Pons (tissue), 1 donor: ENCODE measurements around the gene STH.
"Not testable (repeated sequence)": the region's sequence is repeated elsewhere in the genome, so short reads cannot be mapped to it uniquely, and the experiment has no call there.

Experiments used
- DNase-seq: peaks from one replicate; pipeline ENCODE4 v3.0.0-alpha.2; 2016; ENCODE audit warnings: low spot score

STH gene

GRCh38 chr17:46007461-46007965 is 8.5 kb downstream of the STH start:
- no peak for DNase-seq

DNA sequence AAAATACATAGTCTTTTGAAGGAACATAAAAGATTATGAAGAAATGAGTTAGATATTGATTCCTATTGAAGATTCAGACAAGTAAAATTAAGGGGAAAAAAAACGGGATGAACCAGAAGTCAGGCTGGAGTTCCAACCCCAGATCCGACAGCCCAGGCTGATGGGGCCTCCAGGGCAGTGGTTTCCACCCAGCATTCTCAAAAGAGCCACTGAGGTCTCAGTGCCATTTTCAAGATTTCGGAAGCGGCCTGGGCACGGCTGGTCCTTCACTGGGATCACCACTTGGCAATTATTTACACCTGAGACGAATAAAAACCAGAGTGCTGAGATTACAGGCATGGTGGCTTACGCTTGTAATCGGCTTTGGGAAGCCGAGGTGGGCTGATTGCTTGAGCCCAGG is 9.5 kb downstream of the STH start:
- no peak for DNase-seq

- DNase-seq, result no peak
These were observed 10.9 kb downstream of the STH start for GRCh38 chr17:46009681-46010596.

GRCh38 chr17:46010597-46011186 is 11.6 kb downstream of the STH start:
- no peak for DNase-seq

- no peak for DNase-seq
These were observed 12.9 kb downstream of the STH start for GRCh38 chr17:46011711-46012505.

- DNase-seq, result no peak
These were observed 13.5 kb downstream of the STH start for GRCh38 chr17:46012506-46013079.

DNA sequence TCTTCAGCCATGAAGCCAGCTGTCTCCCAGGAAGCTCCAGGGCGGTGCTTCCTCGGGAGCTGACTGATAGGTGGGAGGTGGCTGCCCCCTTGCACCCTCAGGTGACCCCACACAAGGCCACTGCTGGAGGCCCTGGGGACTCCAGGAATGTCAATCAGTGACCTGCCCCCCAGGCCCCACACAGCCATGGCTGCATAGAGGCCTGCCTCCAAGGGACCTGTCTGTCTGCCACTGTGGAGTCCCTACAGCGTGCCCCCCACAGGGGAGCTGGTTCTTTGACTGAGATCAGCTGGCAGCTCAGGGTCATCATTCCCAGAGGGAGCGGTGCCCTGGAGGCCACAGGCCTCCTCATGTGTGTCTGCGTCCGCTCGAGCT is 14.1 kb downstream of the STH start:
- DNase-seq, result no peak

DNA sequence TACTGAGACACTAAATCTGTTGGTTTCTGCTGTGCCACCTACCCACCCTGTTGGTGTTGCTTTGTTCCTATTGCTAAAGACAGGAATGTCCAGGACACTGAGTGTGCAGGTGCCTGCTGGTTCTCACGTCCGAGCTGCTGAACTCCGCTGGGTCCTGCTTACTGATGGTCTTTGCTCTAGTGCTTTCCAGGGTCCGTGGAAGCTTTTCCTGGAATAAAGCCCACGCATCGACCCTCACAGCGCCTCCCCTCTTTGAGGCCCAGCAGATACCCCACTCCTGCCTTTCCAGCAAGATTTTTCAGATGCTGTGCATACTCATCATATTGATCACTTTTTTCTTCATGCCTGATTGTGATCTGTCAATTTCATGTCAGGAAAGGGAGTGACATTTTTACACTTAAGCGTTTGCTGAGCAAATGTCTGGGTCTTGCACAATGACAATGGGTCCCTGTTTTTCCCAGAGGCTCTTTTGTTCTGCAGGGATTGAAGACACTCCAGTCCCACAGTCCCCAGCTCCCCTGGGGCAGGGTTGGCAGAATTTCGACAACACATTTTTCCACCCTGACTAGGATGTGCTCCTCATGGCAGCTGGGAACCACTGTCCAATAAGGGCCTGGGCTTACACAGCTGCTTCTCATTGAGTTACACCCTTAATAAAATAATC is 14.6 kb downstream of the STH start:
- peak; percentile 84 for DNase-seq

GRCh38 chr17:46019408-46019925 is 20.4 kb downstream of the STH start:
- not testable (repeated sequence) for DNase-seq

DNA sequence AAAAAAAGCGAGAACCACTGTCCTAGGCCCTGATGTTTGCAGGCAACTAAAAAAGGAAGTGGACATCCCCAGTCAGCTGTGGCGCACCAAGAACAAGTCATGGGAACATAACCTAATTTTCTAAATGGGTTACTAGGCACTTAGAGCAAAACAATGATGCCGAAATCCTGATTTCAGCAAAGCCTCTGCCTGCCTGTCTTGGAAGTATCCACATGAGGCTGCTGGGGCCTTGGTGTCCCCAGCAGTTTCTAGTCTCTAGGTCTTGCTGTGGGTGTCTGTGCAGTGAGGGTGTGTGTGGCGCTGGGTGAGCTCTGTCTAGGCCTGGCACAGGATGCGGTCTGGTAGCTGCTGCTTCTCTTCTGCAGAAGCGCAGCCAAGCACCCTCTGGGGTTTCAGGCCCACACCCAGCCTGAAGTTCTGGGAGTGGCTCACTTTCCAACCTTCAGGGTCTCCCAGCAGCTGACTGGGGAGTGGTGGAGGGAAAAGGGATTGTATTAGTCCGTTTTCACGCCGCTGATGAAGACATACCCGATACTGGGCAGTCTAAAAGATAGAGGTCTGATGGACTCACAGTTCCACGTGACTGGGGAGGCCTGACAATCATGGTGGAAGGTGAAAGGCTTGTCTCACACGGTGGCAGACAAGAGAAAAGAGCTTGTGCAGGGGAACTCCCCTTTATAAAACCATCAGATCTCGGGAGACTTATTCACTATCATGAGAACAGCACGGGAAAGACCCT is 21.1 kb downstream of the STH start:
- DNase-seq, result peak; percentile 34

- no peak for DNase-seq
These were observed 21.9 kb downstream of the STH start for GRCh38 chr17:46020998-46021397.

DNA sequence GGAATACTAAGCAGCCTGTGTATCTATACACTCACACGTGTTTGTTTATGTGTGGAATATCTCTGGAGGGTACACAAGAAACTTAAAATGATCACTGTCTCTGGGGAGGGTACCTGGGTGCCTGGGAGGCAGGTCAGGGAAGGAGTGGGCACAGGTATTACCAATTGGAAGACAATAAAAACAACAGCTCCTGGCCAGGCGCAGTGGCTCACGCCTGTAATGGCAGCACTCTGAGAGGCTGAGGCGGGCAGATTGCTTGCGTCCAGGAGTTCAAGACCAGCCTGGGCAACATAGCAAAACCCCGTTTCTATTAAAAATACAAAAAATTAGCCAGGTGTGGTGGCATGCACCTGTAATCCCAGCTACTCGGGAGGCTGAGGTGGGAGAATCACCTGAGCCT is 24.3 kb downstream of the STH start:
- DNase-seq, result not testable (repeated sequence)

DNA sequence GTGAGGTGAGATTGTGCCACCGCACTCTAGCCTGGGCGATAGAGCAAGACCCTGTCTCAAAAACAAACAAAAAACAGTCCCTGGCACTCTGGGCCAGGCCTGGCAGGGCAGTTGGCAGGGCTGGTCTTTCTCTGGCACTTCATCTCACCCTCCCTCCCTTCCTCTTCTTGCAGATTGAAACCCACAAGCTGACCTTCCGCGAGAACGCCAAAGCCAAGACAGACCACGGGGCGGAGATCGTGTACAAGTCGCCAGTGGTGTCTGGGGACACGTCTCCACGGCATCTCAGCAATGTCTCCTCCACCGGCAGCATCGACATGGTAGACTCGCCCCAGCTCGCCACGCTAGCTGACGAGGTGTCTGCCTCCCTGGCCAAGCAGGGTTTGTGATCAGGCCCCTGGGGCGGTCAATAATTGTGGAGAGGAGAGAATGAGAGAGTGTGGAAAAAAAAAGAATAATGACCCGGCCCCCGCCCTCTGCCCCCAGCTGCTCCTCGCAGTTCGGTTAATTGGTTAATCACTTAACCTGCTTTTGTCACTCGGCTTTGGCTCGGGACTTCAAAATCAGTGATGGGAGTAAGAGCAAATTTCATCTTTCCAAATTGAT is 24.8 kb downstream of the STH start:
- peak; percentile 23 for DNase-seq

GRCh38 chr17:46024590-46024989 is 25.5 kb downstream of the STH start:
- no peak for DNase-seq

GRCh38 chr17:46025060-46025459 is 26.0 kb downstream of the STH start:
- no peak for DNase-seq

GRCh38 chr17:46025510-46026165 is 26.6 kb downstream of the STH start:
- no peak for DNase-seq

- peak; percentile 57 for DNase-seq
These were observed 27.4 kb downstream of the STH start for GRCh38 chr17:46026166-46027047.
